Caco-2 (cell line): ENCODE results near the gene ENOX1. TPM values are rescaled to one million over a fixed set of nuclear protein-coding genes. Genes with fewer than 3 reads are reported as not detected.

ENCODE experiments used
- BruUV-seq: library from RNA; stranded (reverse); fragments of 400-500 nt; replicated peaks from 2 replicates; lab custom pipeline; 2021; lab: Mats Ljungman, UMichigan
- CTCF ChIA-PET: fragments of 300-600 bp; sonication (Branson Sonifier 250); formaldehyde crosslinking; loops from one replicate; lab custom pipeline; 2022; ENCODE audit warnings: antibody characterized with exemption; lab: Charles Lee
- POLR2A ChIA-PET: fragments of 300-600 bp; sonication (Branson Sonifier 250); formaldehyde crosslinking; loops from one replicate; lab custom pipeline; 2022; ENCODE audit warnings: antibody characterized with exemption; lab: Charles Lee
- DNase-seq, 2 experiments: peaks; one replicate each; pipeline versions ENCODE4 v3.0.0 to v3.0.0-alpha.2; 2020 to 2022
- H3K27me3 ChIP-seq: replicated peaks from 2 replicates; pipeline ENCODE4 v1.6.0; 2011; ENCODE audit warnings: low read length; ENCODE audit not compliant: control insufficient read depth, insufficient read depth
- H3K36me3 ChIP-seq: 2 replicates; pipeline ENCODE4 v1.5.1; 2011; ENCODE audit warnings: low read length; ENCODE audit not compliant: control insufficient read depth, insufficient read depth
- H3K4me1 ChIP-seq: fragments of 250-450 bp; sonication (Bioruptor Pico); 2 replicates; pipeline ENCODE4 v1.5.1; 2020; ENCODE audit warnings: mild to moderate bottlenecking
- H3K4me3 ChIP-seq: 2 replicates; pipeline ENCODE4 v1.5.1; 2011; ENCODE audit warnings: low read depth, mild to moderate bottlenecking, control low read depth, low read length
- H3K9me3 ChIP-seq: fragments of 250-450 bp; sonication (Bioruptor Pico); 2 replicates; pipeline ENCODE4 v1.5.1; 2020; ENCODE audit warnings: mild to moderate bottlenecking, moderate library complexity
- H3K27ac Mint-ChIP-seq: one replicate; pipeline ENCODE4 v1.8.0; 2022; ENCODE audit warnings: mixed read lengths; ENCODE audit not compliant: unreplicated experiment
- H3K27me3 Mint-ChIP-seq: one replicate; pipeline ENCODE4 v1.8.0; 2022; ENCODE audit warnings: mixed read lengths; ENCODE audit not compliant: insufficient read depth, unreplicated experiment
- H3K36me3 Mint-ChIP-seq: one replicate; pipeline ENCODE4 v1.8.0; 2022; ENCODE audit warnings: mild to moderate bottlenecking, mixed read lengths; ENCODE audit not compliant: insufficient read depth, unreplicated experiment
- H3K4me1 Mint-ChIP-seq: one replicate; pipeline ENCODE4 v1.8.0; 2022; ENCODE audit warnings: low read depth, mixed read lengths; ENCODE audit not compliant: unreplicated experiment
- H3K4me3 Mint-ChIP-seq: one replicate; pipeline ENCODE4 v1.8.0; 2022; ENCODE audit warnings: mild to moderate bottlenecking, moderate library complexity, mixed read lengths; ENCODE audit not compliant: unreplicated experiment
- H3K9me3 Mint-ChIP-seq: one replicate; pipeline ENCODE4 v1.8.0; 2022; ENCODE audit warnings: mixed read lengths; ENCODE audit not compliant: unreplicated experiment
- intact Hi-C: fragments of 100-400 bp; cut with micrococcal nuclease; formaldehyde crosslinking; loops from one replicate; pipeline ENCODE4 v1.10.0; 2022; ENCODE audit not compliant: unreplicated experiment
- total RNA-seq: library from RNA; stranded (reverse); gene quantifications from 2 replicates; pipeline ENCODE4 v1.2.3, GENCODE V29; 2022
- TF ChIP-seq, protein P1 (sequence below), 2 experiments: fragments of 200-600 bp in 1 of 2; IDR thresholded peaks; 1 replicate in 1 of 2; 2 replicates in 1 of 2; pipeline versions ENCODE4 v1.5.1 to v1.8.0; 2011 to 2022; ENCODE audit warnings: antibody characterized with exemption in 1 of 2, control low read depth in 1 of 2, inconsistent platforms in 1 of 2, low read depth in 1 of 2, low read length in 1 of 2, mild to moderate bottlenecking in 1 of 2, moderate library complexity in 1 of 2; ENCODE audit not compliant: insufficient read depth in 1 of 2, severe bottlenecking in 1 of 2, unreplicated experiment in 1 of 2

The ENOX1 gene
- total RNA-seq, 1 experiment from 2014 or later, result 9.1 TPM

DNA sequence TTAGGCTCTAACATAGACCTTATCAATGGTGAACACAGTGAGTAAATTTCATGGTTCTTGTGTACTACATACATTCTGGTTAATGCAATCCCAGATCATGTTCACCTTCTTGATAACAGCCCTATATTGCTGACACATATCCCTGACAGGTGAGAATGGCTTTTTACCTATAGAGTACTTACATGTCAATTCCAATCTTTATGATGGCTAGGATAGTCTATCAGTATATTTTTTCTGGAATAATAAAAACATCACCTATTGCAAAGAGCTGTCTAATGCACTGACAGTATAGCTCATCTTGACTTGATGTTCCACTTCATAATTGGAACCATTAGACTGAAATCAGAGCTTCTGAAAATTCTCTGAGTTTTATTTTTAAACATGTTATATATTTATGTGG lies 199.4 kb downstream of the ENOX1 start:
- TF ChIP-seq, protein P1, sequence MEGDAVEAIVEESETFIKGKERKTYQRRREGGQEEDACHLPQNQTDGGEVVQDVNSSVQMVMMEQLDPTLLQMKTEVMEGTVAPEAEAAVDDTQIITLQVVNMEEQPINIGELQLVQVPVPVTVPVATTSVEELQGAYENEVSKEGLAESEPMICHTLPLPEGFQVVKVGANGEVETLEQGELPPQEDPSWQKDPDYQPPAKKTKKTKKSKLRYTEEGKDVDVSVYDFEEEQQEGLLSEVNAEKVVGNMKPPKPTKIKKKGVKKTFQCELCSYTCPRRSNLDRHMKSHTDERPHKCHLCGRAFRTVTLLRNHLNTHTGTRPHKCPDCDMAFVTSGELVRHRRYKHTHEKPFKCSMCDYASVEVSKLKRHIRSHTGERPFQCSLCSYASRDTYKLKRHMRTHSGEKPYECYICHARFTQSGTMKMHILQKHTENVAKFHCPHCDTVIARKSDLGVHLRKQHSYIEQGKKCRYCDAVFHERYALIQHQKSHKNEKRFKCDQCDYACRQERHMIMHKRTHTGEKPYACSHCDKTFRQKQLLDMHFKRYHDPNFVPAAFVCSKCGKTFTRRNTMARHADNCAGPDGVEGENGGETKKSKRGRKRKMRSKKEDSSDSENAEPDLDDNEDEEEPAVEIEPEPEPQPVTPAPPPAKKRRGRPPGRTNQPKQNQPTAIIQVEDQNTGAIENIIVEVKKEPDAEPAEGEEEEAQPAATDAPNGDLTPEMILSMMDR (IDR thresholded peaks at IDR 0.05; ENCODE audit: insufficient read depth in 1 of 2, low read depth in 1 of 2, low read length in 1 of 2, severe bottlenecking in 1 of 2, unreplicated experiment in 1 of 2), result no peak
- H3K36me3 ChIP-seq, result no peaks in the 10 kb centered on the region
- Mint-ChIP-seq H3K36me3 (no peaks in the 10 kb centered on the region), H3K9me3 (peaks cover 10% of the 10 kb centered on the region), H3K4me3 (no peak overlapping the region), H3K4me1 (peaks cover 16% of the 10 kb centered on the region), H3K27me3 (no peaks in the 10 kb centered on the region), H3K27ac (no peak overlapping the region)
- no peak overlapping the region for H3K4me3 ChIP-seq
- intact Hi-C loops, result no loop called here
- H3K4me1 ChIP-seq, result no peaks in the 10 kb centered on the region
- ChIA-PET CTCF (no interaction called here), POLR2A (interaction anchor here (0.6 to 0.7 kb wide), 2 partner anchors 235 to 292 kb away, joined by 4 to 6 read pairs; no protein-coding TSS in a partner anchor)
- DNase-seq, result no peak
- no TSS peak for BruUV-seq
- H3K27me3 ChIP-seq, result no peaks in the 10 kb centered on the region
- H3K9me3 ChIP-seq, result no peaks in the 10 kb centered on the region

DNA sequence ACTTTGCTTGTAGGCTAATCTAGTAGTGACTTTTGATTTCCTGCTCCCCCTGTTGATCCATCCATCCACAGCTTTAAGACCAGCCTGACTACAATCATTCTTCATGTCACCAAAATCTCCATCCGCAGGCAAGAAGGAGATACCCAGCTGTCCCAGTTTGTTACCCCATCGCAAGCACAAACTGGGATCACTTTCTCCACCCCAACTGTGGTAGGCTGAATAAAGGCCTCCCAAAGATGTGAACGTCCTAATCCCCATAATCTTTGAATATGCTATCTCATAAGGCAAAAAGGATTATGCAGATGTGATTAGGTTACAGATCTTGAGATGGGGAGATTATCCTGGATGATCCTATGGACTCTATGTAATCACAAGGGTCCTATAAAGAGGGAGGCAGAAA lies 202.0 kb downstream of the ENOX1 start:
- CTCF ChIA-PET, result no interaction called here
- TF ChIP-seq, protein P1 (IDR thresholded peaks at IDR 0.05; ENCODE audit: insufficient read depth in 1 of 2, low read depth in 1 of 2, low read length in 1 of 2, severe bottlenecking in 1 of 2, unreplicated experiment in 1 of 2), result no peak
- Mint-ChIP-seq H3K4me3 (no peak overlapping the region), H3K4me1 (peaks cover 26% of the 10 kb centered on the region), H3K27ac (no peak overlapping the region), H3K36me3 (no peaks in the 10 kb centered on the region), H3K9me3 (peaks cover 1% of the 10 kb centered on the region), H3K27me3 (no peaks in the 10 kb centered on the region)
- no peaks in the 10 kb centered on the region for H3K36me3 ChIP-seq
- DNase-seq, result no peak
- H3K4me1 ChIP-seq, result peaks cover 8% of the 10 kb centered on the region; the same call in 1 of the 2 replicates
- POLR2A ChIA-PET, result no interaction called here
- no TSS peak for BruUV-seq
- H3K4me3 ChIP-seq, result no peak overlapping the region
- H3K27me3 ChIP-seq, result no peaks in the 10 kb centered on the region
- intact Hi-C loops, result no loop called here
- H3K9me3 ChIP-seq, result no peaks in the 10 kb centered on the region

DNA sequence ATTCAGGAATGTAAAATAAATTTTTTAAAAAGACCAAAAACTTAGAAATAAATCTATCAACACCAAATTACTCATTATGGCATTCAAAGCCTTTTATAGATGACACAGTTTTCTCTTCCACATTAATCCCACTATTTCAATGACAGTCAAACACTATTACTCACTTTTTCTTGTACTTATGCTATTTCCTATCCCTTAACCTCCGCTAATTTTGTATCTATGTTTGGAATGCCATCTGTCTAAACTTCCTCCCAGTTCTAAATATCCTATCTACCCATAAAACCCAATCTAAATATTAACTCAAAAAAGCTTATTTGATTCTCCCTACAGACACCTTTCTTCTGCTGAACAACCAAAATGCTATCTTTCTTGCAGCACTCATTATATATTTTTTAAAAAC lies 203.5 kb downstream of the ENOX1 start:
- ChIA-PET POLR2A (no interaction called here), CTCF (no interaction called here)
- no TSS peak for BruUV-seq
- TF ChIP-seq, protein P1 (IDR thresholded peaks at IDR 0.05; ENCODE audit: insufficient read depth in 1 of 2, low read depth in 1 of 2, low read length in 1 of 2, severe bottlenecking in 1 of 2, unreplicated experiment in 1 of 2), result no peak
- Histone ChIP-seq H3K36me3 (no peaks in the 10 kb centered on the region), H3K4me1 (peaks cover 14% of the 10 kb centered on the region; the same call in 1 of the 2 replicates), H3K9me3 (no peaks in the 10 kb centered on the region), H3K27me3 (no peaks in the 10 kb centered on the region), H3K4me3 (no peak overlapping the region)
- Mint-ChIP-seq H3K4me1 (peaks cover 32% of the 10 kb centered on the region), H3K27me3 (no peaks in the 10 kb centered on the region), H3K27ac (no peak overlapping the region), H3K4me3 (no peak overlapping the region), H3K9me3 (no peaks in the 10 kb centered on the region), H3K36me3 (no peaks in the 10 kb centered on the region)
- DNase-seq, result no peak
- intact Hi-C loops, result no loop called here
